NCI-H1930 (cell line): ENCODE results near the gene KLHL1.

Experiments used
- DNase-seq, 2 experiments: peaks; one replicate each; lab custom pipeline; 2025; lab: John Stamatoyannopoulos, UW

The KLHL1 gene

DNA sequence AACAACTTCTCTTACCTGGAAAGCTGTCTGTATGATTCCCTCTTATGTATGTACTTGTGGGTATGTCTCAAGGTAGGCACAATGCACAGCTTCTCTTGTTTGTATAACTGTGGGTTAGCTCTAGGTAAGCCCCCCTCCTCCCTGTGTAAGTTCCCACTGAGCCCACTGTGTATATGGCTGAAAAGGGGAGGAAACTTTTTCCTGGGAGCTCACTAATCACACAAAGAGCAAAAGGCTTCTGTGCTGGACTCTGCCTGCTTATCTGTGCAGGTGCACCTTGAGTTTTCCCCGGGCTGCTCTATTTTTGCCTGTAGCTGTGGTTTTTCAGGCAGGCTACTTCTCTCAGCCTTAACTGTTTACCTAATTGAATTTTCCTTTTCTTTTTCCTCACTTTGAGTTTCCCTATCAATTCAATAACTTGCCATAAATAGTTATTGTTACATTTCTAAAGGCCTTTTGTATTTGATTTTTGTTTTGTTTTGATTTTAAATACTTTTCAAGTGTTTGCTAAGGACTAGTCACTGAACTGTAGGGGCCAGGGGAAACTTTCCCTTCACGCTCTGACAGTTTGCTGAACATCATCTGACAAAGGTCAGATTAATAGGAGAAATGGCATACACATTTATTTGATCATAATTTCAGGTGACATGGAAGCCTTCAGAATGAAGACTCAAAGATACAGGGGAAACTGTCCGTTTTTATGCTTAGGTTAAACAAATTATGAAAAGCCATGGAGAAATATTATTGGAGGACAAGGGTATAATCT is 424.1 kb downstream of the KLHL1 start:
- DNase-seq, result no peak

DNA sequence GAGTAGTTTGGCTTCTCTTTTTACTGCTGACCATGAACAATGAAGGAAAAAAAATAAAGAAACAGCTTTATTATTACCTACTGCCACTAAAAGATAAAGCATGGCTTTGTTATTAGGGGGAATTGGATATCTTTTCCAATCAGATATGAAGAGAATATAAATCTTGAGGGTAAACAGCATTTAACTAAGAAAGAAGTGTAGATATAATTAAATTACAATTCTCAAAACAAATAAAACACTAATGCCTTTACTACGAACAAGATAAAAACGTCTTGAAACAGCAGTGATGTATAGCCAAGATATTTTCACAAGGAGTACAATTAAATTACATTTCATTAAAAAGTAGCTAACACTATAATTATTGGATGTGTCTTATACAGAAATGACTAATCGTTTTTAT is 426.5 kb downstream of the KLHL1 start:
- no peak for DNase-seq

DNA sequence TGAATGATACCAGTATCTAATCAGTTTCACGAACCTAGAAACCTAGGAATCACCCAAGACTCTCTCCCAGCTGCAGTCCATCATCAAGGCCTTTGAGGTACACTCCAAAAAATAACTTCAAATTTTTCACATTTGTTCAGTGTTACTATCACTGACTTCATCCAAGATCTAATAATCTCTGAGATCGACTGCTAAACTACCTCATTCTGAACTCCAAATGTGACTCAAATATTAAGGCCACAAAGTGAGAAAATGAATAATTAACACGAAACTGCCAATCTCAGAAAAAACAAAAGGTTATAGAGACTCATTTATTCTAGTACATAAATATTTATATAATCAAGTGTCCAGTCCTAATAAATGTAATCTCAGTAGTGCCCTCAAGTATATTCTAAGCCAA is 430.9 kb downstream of the KLHL1 start:
- no peak for DNase-seq

DNA sequence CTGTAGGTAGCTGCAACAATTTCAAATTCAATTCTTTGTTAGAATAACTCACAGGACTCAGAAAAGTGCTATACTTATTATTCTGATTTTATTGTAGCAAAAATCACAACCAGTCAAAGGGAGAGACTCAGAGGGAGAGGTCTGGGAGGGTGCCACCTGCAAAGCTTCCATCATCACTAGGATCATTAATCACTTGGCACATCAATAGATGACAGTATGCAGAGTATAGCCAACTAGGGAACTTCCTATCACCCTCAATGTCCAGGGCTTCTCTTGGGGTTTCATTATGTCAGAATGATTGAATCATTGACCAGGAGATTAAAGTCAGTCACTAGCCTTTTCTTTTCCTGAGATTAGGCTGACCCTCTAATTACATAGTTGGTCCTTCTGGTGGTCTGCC is 432.0 kb downstream of the KLHL1 start:
- DNase-seq, result no peak

DNA sequence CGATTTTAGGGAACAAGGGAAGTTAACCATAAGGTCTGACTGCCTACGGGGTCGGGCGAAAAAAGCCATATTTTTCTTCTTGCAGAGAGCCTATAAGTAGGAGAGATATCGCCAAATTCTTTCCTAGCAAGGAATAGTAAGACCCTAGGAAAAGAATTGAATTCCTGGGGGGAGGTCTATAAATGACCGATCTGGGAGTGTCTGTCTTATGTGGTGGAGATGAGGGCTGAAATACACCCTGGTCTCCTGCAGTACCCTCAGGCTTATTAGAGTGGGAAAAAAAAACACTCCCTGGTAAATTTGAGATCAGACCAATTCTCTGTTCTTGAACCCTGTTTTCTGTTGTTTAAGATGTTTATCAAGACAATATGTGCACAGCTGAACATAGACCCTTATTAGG is 448.1 kb downstream of the KLHL1 start:
- no peak for DNase-seq

DNA sequence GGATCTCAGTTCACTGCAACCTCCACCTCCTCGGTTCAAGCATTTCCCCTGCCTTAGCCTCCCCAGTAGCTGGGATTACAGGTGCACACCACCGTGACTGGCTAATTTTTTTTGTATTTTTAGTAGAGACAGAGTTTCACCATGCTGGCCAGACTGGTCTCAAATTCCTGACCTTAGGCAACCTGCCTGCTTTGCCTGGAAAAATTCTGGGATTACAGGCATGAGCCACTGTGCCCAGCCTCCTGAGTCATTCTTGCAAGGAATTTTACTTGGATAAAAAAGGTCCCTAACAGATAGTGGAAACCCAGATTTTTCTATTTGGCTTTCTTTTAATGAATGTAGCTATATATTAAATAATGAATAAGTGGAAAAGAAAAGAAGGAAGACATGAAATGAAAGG is 450.6 kb downstream of the KLHL1 start:
- DNase-seq, result no peak

DNA sequence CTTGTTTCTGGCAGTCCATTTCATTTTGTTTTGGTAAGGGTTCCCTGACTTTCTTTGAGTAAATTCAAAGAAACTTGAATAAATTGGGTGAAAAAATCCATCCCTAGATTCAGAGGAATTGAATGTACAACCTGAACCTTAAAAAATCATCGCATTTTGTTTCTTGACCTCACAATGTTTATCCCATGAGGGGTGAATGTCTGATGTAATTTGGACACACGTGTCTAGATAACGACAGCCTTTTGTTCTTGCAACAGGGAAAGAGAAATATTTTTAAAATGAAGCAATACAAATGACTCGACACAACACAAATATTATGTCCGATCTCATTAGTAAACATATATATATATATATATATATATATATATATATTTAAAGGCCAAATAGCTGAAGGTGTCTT is 453.9 kb downstream of the KLHL1 start:
- DNase-seq, result no peak
